ENCODE data around the gene USP21.

DNA sequence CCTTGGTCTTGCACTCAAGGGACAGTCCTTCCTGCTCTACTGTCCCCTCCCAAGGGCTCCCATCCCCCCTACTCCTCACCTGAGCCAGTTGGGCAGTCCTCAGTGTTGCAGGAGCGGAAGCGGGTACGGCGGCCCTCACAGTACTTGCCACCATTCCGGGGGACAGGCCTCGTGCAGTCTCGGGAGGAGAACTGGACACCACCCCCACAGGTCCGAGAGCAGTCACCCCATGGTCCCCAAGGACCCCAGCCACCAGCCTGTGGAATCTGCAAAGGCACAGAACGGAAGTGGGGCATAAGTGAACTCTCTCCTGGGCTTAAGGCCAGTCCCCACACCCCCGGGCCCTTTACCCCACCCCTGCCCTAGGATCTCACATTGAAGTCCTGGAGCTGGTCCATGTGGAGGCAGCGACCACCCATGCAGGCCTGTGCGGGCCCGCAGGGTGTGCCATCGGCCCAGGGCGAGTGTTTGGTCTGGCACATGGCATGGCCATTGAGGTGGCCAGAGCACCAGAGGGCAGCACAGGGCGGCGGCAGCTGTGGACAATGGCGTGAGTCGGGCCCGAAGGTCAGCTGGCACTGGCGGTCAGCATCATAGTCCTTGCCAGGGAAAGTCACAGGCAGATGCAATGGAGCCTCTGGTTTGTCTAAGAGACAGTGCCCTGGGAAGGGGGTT, 34.4 kb downstream of the USP21 start:
- no peak for TF ChIP-seq CTCF (IDR thresholded peaks at IDR 0.05)
- no peak for TF ChIP-seq EP300 (IDR thresholded peaks at IDR 0.05)
- TF ChIP-seq KDM5A (IDR thresholded peaks at IDR 0.05): no peak
- TF ChIP-seq ESRRA (IDR thresholded peaks at IDR 0.05; ENCODE audit: borderline replicate concordance, low read length): no peak
- TF ChIP-seq POLR2A (IDR thresholded peaks at IDR 0.05; ENCODE audit: low read length): no peak
- TF ChIP-seq JUN (IDR thresholded peaks at IDR 0.05): no peak
- TF ChIP-seq BHLHE40 (IDR thresholded peaks at IDR 0.05; ENCODE audit: low read depth, low read length): no peak
- TF ChIP-seq ZFP36 (IDR thresholded peaks at IDR 0.05; ENCODE audit: borderline replicate concordance, partially characterized antibody): no peak
- TF ChIP-seq MYC (IDR thresholded peaks at IDR 0.05; ENCODE audit: borderline replicate concordance, low read length): no peak
- no peak for TF ChIP-seq PBX3 (IDR thresholded peaks at IDR 0.05)
